Peyer's patch (tissue), 4 donors: Measurements from ENCODE around the gene ZC3H8. TPM values are rescaled to one million over a fixed set of nuclear protein-coding genes. Genes with fewer than 3 reads are reported as not detected.

Experiments
- DNase-seq, 3 donors: peaks; one replicate each; pipeline ENCODE4 v3.0.0-alpha.2; 2017 to 2019
- H3K27ac ChIP-seq, 4 donors: fragments of 200-600 bp; sonication (generic); one replicate each; pipeline ENCODE4 v1.5.1; 2016 to 2019
- H3K27me3 ChIP-seq, 2 donors: fragments of 200-600 bp; sonication (generic); one replicate each; pipeline ENCODE4 v1.5.1; 2019
- H3K36me3 ChIP-seq, 3 donors: fragments of 200-600 bp; sonication (generic); one replicate each; pipeline ENCODE4 v1.5.1; 2016 to 2019
- H3K4me1 ChIP-seq, 4 donors: fragments of 200-600 bp; sonication (generic); one replicate each; pipeline ENCODE4 v1.5.1; 2016 to 2019
- H3K4me3 ChIP-seq, 4 donors: fragments of 200-600 bp; sonication (generic); 1 replicate in 3 of 4; 2 replicates in 1 of 4; pipeline ENCODE4 v1.5.1; 2016 to 2019; ENCODE audit warnings: mild to moderate bottlenecking in 1 of 4
- H3K9me3 ChIP-seq, 4 donors: fragments of 200-600 bp; sonication (generic); one replicate each; pipeline ENCODE4 v1.5.1; 2016 to 2019; ENCODE audit warnings: mild to moderate bottlenecking in 1 of 4
- POLR2A ChIP-seq, 2 donors: fragments of 450-650 bp; IDR thresholded peaks; one replicate each; pipeline ENCODE4 v1.5.1; 2017; ENCODE audit warnings: antibody characterized with exemption in 2 of 2, mild to moderate bottlenecking in 2 of 2, moderate library complexity in 2 of 2
- total RNA-seq, 4 donors: library from RNA; depleted of rRNA; stranded (reverse); fragments of >200 nt; gene quantifications; one replicate each; pipeline ENCODE4 v1.1.0, GENCODE V29; 2016
- TF ChIP-seq, protein P1 (sequence below), 6 experiments: fragments of 450-650 bp in 4 of 6; fragments of 200-600 bp in 2 of 6; sonication (generic) in 1 of 6; IDR thresholded peaks; one replicate each; pipeline ENCODE4 v1.5.1; 2017 to 2019; ENCODE audit warnings: antibody characterized with exemption in 6 of 6, mild to moderate bottlenecking in 3 of 6, moderate library complexity in 1 of 6

Gene ZC3H8
- total RNA-seq, 4 donors from 2014 or later: 21.9 to 92.4 (median 31.2) TPM

DNA sequence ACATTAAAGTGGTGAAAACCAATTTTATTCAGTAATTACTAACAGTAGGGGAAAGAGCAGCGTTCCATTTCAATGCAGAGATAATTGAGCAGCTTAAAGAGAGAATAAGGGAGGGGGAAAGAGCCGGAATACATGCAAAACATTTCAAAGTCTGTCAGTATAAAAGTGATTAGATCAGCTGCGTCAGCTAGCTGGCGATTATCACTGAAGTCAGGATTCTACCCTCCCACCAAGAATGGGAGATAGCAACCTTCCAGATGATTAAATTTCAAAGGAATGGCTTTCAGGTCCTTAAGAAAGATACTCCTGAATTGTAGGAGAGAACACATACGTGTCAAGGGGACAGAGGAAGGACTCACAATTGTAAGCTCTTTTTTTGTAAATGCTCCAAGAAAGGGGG is 17.8 kb upstream of the ZC3H8 start:
- no peaks in the 10 kb centered on the region for H3K27me3 ChIP-seq
- H3K9me3 ChIP-seq: no peaks in the 10 kb centered on the region
- peaks cover 0 to 10% (median 4%) of the 10 kb centered on the region in 4 donors for H3K4me1 ChIP-seq
- no peak overlapping the region for H3K27ac ChIP-seq
- no peak overlapping the region for H3K4me3 ChIP-seq
- TF ChIP-seq, protein P1, sequence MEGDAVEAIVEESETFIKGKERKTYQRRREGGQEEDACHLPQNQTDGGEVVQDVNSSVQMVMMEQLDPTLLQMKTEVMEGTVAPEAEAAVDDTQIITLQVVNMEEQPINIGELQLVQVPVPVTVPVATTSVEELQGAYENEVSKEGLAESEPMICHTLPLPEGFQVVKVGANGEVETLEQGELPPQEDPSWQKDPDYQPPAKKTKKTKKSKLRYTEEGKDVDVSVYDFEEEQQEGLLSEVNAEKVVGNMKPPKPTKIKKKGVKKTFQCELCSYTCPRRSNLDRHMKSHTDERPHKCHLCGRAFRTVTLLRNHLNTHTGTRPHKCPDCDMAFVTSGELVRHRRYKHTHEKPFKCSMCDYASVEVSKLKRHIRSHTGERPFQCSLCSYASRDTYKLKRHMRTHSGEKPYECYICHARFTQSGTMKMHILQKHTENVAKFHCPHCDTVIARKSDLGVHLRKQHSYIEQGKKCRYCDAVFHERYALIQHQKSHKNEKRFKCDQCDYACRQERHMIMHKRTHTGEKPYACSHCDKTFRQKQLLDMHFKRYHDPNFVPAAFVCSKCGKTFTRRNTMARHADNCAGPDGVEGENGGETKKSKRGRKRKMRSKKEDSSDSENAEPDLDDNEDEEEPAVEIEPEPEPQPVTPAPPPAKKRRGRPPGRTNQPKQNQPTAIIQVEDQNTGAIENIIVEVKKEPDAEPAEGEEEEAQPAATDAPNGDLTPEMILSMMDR (IDR thresholded peaks at IDR 0.05): no peak
- no peak for TF ChIP-seq POLR2A (IDR thresholded peaks at IDR 0.05)
- no peak for DNase-seq
- no peaks in the 10 kb centered on the region for H3K36me3 ChIP-seq

DNA sequence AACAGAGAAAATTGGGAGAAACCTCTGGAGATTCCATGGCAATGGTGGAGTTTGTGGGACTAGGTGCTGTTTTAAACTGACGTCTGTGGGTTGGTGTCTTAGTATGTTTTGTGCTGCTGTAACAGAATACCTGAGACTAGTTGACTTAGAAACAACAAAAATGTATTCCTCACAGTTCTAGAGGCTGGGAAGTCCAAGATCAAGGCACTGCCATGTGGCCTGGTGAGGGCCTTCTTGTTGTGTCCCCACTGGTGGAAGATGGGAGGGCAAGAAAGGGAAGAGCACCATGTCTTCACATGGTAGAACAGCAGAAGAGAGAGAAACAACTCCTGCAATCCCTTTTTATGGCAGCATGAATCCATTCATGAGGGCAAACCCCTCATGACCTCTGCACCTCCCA is 13.7 kb upstream of the ZC3H8 start:
- Histone ChIP-seq H3K36me3 (no peaks in the 10 kb centered on the region), H3K27me3 (no peaks in the 10 kb centered on the region), H3K9me3 (no peaks in the 10 kb centered on the region), H3K4me3 (no peak overlapping the region), H3K27ac (no peak overlapping the region), H3K4me1 (no peaks in the 10 kb centered on the region)
- DNase-seq: no peak
- TF ChIP-seq, protein P1 (IDR thresholded peaks at IDR 0.05): no peak
- no peak for TF ChIP-seq POLR2A (IDR thresholded peaks at IDR 0.05)

DNA sequence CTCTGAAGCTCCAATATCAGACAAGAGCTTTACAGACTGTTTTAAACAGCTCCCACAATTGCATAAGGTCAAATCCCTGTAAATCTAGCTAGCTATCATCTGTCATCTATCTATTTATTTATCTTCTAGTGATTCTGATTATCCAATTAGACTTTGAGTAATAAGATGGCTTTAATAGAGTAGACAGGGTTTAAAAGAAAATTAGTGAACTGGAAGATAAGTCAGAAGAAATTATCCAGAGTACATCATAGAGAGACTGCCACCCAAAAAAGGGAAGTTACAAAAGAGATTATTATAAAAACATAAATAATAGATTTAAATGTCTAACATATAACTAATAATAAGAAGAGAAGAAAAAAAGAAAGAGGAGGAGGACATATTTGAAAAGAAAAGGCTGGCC is 8.0 kb upstream of the ZC3H8 start:
- Histone ChIP-seq H3K4me1 (peaks cover 0 to 6% (median 2%) of the 10 kb centered on the region in 4 donors), H3K27ac (no peak overlapping the region), H3K27me3 (no peaks in the 10 kb centered on the region), H3K36me3 (no peaks in the 10 kb centered on the region), H3K9me3 (no peaks in the 10 kb centered on the region), H3K4me3 (no peak overlapping the region)
- DNase-seq: no peak
- TF ChIP-seq POLR2A (IDR thresholded peaks at IDR 0.05): no peak

DNA sequence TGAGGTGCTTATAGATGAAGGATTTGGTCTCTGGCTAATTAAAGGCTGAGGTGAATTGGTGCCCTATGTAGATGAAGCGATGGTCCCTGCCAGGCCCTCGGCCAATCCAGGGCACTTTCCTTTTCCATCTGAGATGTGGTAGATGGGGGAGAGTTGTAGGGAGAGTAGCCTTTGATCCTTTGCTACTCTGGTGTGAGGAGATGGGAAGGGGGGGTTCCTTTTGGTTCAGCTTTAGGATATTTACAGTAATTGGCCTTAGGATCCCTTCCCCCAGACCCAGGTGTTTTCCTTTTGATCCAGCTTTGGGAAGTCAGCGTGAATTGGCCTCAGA is 5.4 kb upstream of the ZC3H8 start:
- H3K36me3 ChIP-seq: no peaks in the 10 kb centered on the region
- no peak overlapping the region for H3K27ac ChIP-seq
- peaks cover 0 to 6% (median 2%) of the 10 kb centered on the region in 4 donors for H3K4me1 ChIP-seq
- no peak for DNase-seq
- H3K4me3 ChIP-seq: no peak overlapping the region
- no peaks in the 10 kb centered on the region for H3K27me3 ChIP-seq
- TF ChIP-seq, protein P1 (IDR thresholded peaks at IDR 0.05): no peak
- TF ChIP-seq POLR2A (IDR thresholded peaks at IDR 0.05): no peak
- no peaks in the 10 kb centered on the region for H3K9me3 ChIP-seq

DNA sequence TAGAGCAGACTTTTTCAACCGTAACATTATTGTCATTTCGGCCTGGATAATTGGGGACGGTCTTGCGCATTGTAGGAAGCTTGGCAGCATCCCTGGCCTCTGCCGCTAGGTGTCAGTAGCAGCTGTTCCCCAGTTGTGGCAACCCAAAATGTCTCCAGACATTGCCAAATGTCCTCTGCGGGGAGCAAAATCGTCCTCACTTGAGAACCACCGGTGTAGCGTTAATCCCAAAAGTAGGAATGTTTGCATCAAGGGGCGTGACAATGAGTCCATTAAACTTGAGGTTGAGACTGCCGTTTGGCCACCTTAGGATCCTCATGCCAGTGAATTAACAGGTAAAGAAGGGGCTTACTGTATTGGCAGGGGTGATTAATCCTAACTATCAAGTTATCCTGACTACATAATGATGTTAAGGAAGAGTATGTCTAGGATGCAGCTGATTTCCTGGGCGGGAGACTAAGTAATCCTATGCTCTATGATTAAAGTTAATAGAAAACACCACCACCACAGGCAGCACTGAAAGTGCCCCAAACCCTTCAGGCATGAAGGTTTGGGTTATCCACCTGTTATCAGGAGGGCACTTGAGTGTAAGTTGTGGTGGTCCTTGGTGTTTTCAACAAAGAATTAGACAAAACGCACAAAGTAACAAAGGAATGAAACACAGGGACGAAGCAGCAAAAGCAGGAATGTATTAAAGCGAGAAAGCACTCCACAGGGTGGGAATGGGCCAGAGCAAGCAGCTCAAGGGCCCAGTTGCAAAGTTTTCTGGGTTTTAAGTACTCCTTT is 4.9 kb upstream of the ZC3H8 start:
- Histone ChIP-seq H3K4me3 (no peak overlapping the region), H3K27ac (no peak overlapping the region), H3K9me3 (no peaks in the 10 kb centered on the region), H3K4me1 (peaks cover 0 to 6% (median 2%) of the 10 kb centered on the region in 4 donors), H3K27me3 (no peaks in the 10 kb centered on the region), H3K36me3 (no peaks in the 10 kb centered on the region)
- TF ChIP-seq, protein P1 (IDR thresholded peaks at IDR 0.05): peak; percentile 86 to 93 (median 90)
- no peak for TF ChIP-seq POLR2A (IDR thresholded peaks at IDR 0.05)
- peak; percentile 76 to 93 (median 79) for DNase-seq

DNA sequence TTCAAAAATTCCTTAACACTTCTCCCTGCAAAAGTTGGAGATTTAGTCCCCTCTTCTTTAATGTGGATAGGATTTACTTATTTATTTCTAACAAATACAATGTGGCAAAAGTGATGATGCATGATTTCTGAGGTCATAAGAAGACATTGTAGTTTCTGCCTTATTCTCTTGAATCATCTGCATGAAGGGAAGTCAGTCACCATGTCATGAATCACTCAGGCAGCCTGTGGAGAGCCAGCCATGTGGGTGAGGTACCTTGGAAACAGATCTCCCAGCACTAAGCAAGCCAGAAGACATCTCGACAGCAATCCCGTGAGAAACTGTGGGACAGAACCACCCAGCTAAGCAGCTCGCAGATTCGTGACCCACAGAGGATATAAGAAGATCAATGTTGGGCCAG is 2.7 kb upstream of the ZC3H8 start:
- Histone ChIP-seq H3K9me3 (no peaks in the 10 kb centered on the region), H3K4me3 (no peak overlapping the region), H3K36me3 (no peaks in the 10 kb centered on the region), H3K4me1 (peaks cover 0 to 6% (median 2%) of the 10 kb centered on the region in 4 donors), H3K27me3 (no peaks in the 10 kb centered on the region), H3K27ac (no peak overlapping the region)
- TF ChIP-seq, protein P1 (IDR thresholded peaks at IDR 0.05): no peak
- TF ChIP-seq POLR2A (IDR thresholded peaks at IDR 0.05): no peak
- DNase-seq: no peak
